ENCODE results near the gene ZBTB7C. TPM values are rescaled to one million over a fixed set of nuclear protein-coding genes. Genes with fewer than 3 reads are reported as not detected.

Gene ZBTB7C
- total RNA-seq, 2 experiments from 2014 or later = 0.05 TPM; not detected in 1

- H3K27ac Mint-ChIP-seq = no peak overlapping the region
- no peaks in the 10 kb centered on the region for H3K4me1 Mint-ChIP-seq (ENCODE audit: low read depth)
- POLR2A ChIA-PET = no interaction called here
- no peak overlapping the region for H3K4me3 Mint-ChIP-seq
- no peaks in the 10 kb centered on the region for H3K27me3 Mint-ChIP-seq
- intact Hi-C loops (cut with micrococcal nuclease) = no loop called here
- no peaks in the 10 kb centered on the region for H3K9me3 Mint-ChIP-seq
- no peak for DNase-seq
- CTCF ChIA-PET = interaction anchor here (1.3 to 2.7 kb wide), 2 partner anchors 11 to 408 kb away, joined by 3 to 12 read pairs; no protein-coding TSS in a partner anchor
- H3K36me3 Mint-ChIP-seq = no peaks in the 10 kb centered on the region
Measured at GRCh38 chr18:48036641-48037421, 372.4 kb downstream of the ZBTB7C start.

GRCh38 chr18:48036226-48036625 lies 373.0 kb downstream of the ZBTB7C start:
- POLR2A ChIA-PET = no interaction called here
- no peak overlapping the region for H3K27ac Mint-ChIP-seq
- H3K4me1 Mint-ChIP-seq (ENCODE audit: low read depth) = no peaks in the 10 kb centered on the region
- H3K4me3 Mint-ChIP-seq = no peak overlapping the region
- H3K27me3 Mint-ChIP-seq = no peaks in the 10 kb centered on the region
- H3K9me3 Mint-ChIP-seq = no peaks in the 10 kb centered on the region
- no peak for DNase-seq
- intact Hi-C loops (cut with micrococcal nuclease) = no loop called here
- CTCF ChIA-PET = interaction anchor here (1.2 to 2.7 kb wide), 2 partner anchors 409 to 410 kb away, joined by 3 to 12 read pairs; no protein-coding TSS in a partner anchor
- H3K36me3 Mint-ChIP-seq = no peaks in the 10 kb centered on the region

DNA sequence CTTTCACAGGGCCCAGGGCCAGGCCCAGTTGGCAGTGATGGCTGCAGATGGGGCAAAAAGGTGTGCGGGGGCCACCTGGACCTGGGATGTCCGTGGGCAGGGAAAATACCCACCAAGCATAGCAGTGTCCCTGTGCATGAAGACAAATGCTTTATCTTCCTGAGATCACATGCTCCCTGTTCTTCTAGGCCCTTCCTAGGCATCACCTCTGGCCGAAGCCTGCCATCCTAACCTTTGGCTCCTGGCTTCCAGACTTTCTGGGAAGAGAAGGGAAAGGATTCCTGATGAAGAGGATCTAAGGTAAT lies 373.7 kb downstream of the ZBTB7C start:
- Mint-ChIP-seq H3K27ac (no peak overlapping the region), H3K4me3 (no peak overlapping the region), H3K4me1 (ENCODE audit: low read depth) (no peaks in the 10 kb centered on the region), H3K36me3 (no peaks in the 10 kb centered on the region), H3K27me3 (no peaks in the 10 kb centered on the region), H3K9me3 (no peaks in the 10 kb centered on the region)
- no peak for DNase-seq
- intact Hi-C loops (cut with micrococcal nuclease) = no loop called here
- ChIA-PET CTCF (interaction anchor here (1.2 kb wide), 1 partner anchor 411 kb away, joined by 3 read pairs; no protein-coding TSS in a partner anchor), POLR2A (no interaction called here)

GRCh38 chr18:48034651-48035555 lies 374.3 kb downstream of the ZBTB7C start:
- no peak for DNase-seq
- Mint-ChIP-seq H3K27ac (no peak overlapping the region), H3K36me3 (no peaks in the 10 kb centered on the region), H3K9me3 (no peaks in the 10 kb centered on the region), H3K4me1 (ENCODE audit: low read depth) (no peaks in the 10 kb centered on the region), H3K27me3 (no peaks in the 10 kb centered on the region), H3K4me3 (no peak overlapping the region)
- ChIA-PET CTCF (interaction anchor here (1.2 kb wide), 1 partner anchor 412 kb away, joined by 3 read pairs; no protein-coding TSS in a partner anchor), POLR2A (no interaction called here)
- intact Hi-C loops (cut with micrococcal nuclease) = no loop called here

DNA sequence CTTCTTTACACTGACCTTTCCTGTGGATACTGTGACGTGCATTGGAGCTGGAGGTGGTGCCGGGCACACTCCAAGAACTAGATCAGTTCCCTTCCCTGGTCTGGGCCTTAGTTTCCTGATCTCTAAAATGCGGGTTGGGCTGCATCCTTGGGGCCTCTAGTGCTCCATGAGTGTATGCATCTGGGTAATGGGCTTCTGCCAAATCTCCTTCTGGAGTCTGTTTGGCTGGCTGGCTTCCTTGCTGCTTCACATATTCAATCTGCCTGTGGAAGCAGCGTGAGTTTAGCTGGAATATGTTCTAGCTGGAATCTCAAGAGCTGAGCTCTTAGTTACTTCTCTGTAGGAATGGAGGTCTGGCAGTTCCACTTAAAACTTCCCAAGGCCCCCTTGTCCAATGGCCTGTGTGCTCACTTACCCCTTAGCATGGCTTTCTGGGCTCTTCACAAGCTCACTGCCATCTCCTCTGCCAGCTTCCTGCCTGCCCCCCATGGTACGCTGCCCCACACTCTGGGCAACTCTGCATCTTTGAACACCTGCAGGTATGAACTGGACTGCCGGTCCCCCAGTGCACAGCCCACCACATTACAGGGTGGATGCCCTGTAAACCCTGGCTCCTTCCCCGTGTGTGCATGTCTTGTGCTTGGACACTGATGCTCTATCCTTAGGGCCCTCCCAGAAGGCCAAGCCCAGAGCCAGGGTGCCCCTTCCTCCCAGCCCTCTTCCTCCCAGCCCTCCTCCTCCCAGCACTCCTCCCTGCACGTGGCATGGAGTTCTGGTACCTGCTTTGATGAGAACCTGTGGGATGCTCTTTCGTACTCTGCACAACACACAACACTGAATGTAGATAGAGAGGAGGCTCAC lies 375.2 kb downstream of the ZBTB7C start:
- POLR2A ChIA-PET = interaction anchor here (0.5 kb wide), 1 partner anchor 520 kb away, joined by 4 read pairs; no protein-coding TSS in a partner anchor
- no peaks in the 10 kb centered on the region for H3K4me1 Mint-ChIP-seq (ENCODE audit: low read depth)
- H3K4me3 Mint-ChIP-seq = no peak overlapping the region
- intact Hi-C loops (cut with micrococcal nuclease) = no loop called here
- H3K27ac Mint-ChIP-seq = no peak overlapping the region
- no peaks in the 10 kb centered on the region for H3K36me3 Mint-ChIP-seq
- no peaks in the 10 kb centered on the region for H3K9me3 Mint-ChIP-seq
- no peak for DNase-seq
- CTCF ChIA-PET = interaction anchor here (2.0 kb wide), 1 partner anchor 411 kb away, joined by 16 read pairs; no protein-coding TSS in a partner anchor
- no peaks in the 10 kb centered on the region for H3K27me3 Mint-ChIP-seq

- no peak for DNase-seq
- Mint-ChIP-seq H3K36me3 (no peaks in the 10 kb centered on the region), H3K4me3 (no peak overlapping the region), H3K9me3 (no peaks in the 10 kb centered on the region), H3K27me3 (no peaks in the 10 kb centered on the region), H3K27ac (no peak overlapping the region), H3K4me1 (ENCODE audit: low read depth) (no peaks in the 10 kb centered on the region)
- intact Hi-C loops (cut with micrococcal nuclease) = no loop called here
- POLR2A ChIA-PET = no interaction called here
- CTCF ChIA-PET = interaction anchor here (2.0 kb wide), 1 partner anchor 412 kb away, joined by 16 read pairs; no protein-coding TSS in a partner anchor
Measured at GRCh38 chr18:48032876-48033789, 376.1 kb downstream of the ZBTB7C start.

DNA sequence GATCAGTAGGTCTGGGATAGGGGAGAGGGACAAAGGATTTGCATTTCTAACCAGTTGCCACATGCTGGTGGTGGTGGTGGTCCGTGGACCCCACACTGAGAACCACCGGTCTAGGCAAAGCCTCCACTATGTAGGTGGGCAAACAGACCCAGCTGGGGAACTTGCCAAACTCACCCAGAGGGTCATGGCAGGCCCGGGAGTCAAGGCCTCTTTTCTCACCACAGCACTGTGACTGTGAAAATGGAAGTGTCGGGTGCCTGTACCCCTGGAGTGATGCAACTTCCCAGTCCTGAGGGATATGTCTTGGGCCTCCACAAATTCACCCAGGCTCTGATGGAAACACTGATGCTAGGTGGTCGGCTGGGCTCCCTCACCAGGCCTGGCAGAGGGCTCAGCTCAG lies 377.5 kb downstream of the ZBTB7C start:
- ChIA-PET CTCF (interaction anchor here (1.2 to 2.0 kb wide), 4 partner anchors 10 to 413 kb away, joined by 3 to 12 read pairs (median 4); no protein-coding TSS in a partner anchor), POLR2A (no interaction called here)
- H3K27ac Mint-ChIP-seq = no peak overlapping the region
- no peaks in the 10 kb centered on the region for H3K36me3 Mint-ChIP-seq
- no peak overlapping the region for H3K4me3 Mint-ChIP-seq
- intact Hi-C loops (cut with micrococcal nuclease) = loop anchor here (1.0 kb wide), 1 partner anchor 414 kb away; no protein-coding TSS in a partner anchor
- H3K9me3 Mint-ChIP-seq = no peaks in the 10 kb centered on the region
- no peak for DNase-seq
- H3K4me1 Mint-ChIP-seq (ENCODE audit: low read depth) = no peaks in the 10 kb centered on the region
- no peaks in the 10 kb centered on the region for H3K27me3 Mint-ChIP-seq

DNA sequence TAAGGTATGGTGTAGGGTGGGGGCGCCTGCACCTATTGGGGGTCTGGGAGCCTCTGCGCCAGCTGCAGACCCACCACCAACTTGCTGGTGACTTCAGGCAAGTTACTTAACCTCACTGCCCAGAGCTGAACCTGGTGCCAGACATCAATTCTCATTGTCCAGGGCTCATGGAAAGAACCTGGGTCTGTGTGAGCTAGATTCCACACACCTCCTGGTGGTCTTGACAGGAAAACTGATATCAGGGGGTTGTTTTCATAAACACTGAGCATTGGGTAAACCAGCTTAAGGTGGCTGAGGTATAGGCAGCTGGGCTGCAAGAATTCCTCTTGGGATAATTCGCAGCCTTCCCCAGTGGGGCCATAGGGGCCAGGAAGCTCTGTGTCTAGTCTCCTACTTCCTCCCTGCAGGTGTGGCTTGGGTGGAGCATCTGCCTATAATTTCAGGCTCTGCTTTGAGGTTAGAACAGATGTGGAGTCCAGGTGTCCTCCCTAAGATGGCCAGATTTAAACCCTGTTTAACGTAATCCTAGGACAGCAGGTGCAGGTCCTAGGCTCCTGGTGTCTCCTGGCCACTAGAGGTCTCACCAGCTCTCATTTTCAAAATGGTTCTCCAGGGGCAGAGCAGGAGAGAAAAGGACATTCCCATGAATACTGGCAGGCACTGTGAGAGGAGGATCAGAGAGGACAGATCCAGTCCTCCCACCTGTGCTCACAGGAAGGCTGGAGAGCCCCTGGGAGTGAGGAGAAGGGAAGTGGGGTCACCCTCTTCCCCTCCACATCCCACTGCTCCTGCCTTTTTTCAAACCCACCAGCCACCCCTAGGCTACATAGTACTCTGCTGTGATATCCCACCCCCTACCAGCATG lies 378.3 kb downstream of the ZBTB7C start:
- Mint-ChIP-seq H3K4me1 (ENCODE audit: low read depth) (no peaks in the 10 kb centered on the region), H3K4me3 (no peak overlapping the region), H3K36me3 (no peaks in the 10 kb centered on the region), H3K27me3 (no peaks in the 10 kb centered on the region), H3K9me3 (no peaks in the 10 kb centered on the region), H3K27ac (no peak overlapping the region)
- POLR2A ChIA-PET = no interaction called here
- CTCF ChIA-PET = interaction anchor here (0.8 to 2.0 kb wide), 11 partner anchors 9 to 425 kb away, joined by 3 to 12 read pairs (median 3); no protein-coding TSS in a partner anchor
- DNase-seq = peak; percentile 26
- intact Hi-C loops (cut with micrococcal nuclease) = loop anchor here (1.0 kb wide), 1 partner anchor 414 kb away; no protein-coding TSS in a partner anchor

- Mint-ChIP-seq H3K4me3 (no peak overlapping the region), H3K27me3 (peaks cover 2% of the 10 kb centered on the region), H3K9me3 (no peaks in the 10 kb centered on the region), H3K27ac (no peak overlapping the region), H3K36me3 (no peaks in the 10 kb centered on the region), H3K4me1 (ENCODE audit: low read depth) (no peaks in the 10 kb centered on the region)
- no peak for DNase-seq
- ChIA-PET CTCF (interaction anchor here (0.6 to 2.0 kb wide), 2 partner anchors 316 to 415 kb away, joined by 3 to 12 read pairs; no protein-coding TSS in a partner anchor), POLR2A (no interaction called here)
- intact Hi-C loops (cut with micrococcal nuclease) = no loop called here
Measured at GRCh38 chr18:48029296-48029986, 379.7 kb downstream of the ZBTB7C start.

DNA sequence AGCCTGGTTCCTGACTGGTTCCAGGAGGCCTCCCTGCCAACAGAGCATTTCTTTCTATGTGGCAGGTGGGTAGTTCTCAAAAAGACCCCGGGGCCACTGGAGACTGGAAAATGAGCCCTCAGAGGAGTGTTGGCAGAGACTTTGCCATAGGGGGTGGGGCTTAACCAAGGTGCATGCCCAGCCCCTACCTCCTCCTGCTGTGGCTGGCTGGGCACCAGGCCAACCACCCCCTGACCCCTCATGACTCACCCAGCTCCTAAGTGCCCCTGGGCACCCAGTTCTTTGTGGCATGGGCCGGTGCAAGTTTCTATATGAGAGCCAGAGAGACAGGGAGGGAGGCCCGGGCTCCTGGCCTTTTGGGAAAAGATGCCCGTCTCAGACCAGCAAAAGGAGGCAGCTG lies 380.5 kb downstream of the ZBTB7C start:
- intact Hi-C loops (cut with micrococcal nuclease) = no loop called here
- CTCF ChIA-PET = interaction anchor here (0.6 to 1.2 kb wide), 3 partner anchors 31 to 418 kb away, joined by 3 read pairs; no protein-coding TSS in a partner anchor
- no peak for DNase-seq
- H3K36me3 Mint-ChIP-seq = no peaks in the 10 kb centered on the region
- POLR2A ChIA-PET = no interaction called here
- H3K9me3 Mint-ChIP-seq = no peaks in the 10 kb centered on the region
- H3K27me3 Mint-ChIP-seq = peaks cover 2% of the 10 kb centered on the region
- no peak overlapping the region for H3K27ac Mint-ChIP-seq
- no peak overlapping the region for H3K4me3 Mint-ChIP-seq
- H3K4me1 Mint-ChIP-seq (ENCODE audit: low read depth) = no peaks in the 10 kb centered on the region
